T-helper 2 cell treated with Interferon-gamma antibody and Interleukin-4, amounts not matched to agents 5 μg/mL and 100 μg/mL, for 36 hours (primary cell): Measurements from ENCODE around the gene GPC6.
"Not testable (repeated sequence)": the region's sequence is repeated elsewhere in the genome, so short reads cannot be mapped to it uniquely, and the experiment has no call there.

ENCODE experiments used
- DNase-seq: peaks from one replicate; pipeline ENCODE4 v3.0.0; 2021; ENCODE audit warnings: low spot score
- H3K27ac Mint-ChIP-seq: one replicate; pipeline ENCODE4 v1.8.0; 2021; ENCODE audit warnings: mild to moderate bottlenecking, mixed read lengths
- H3K27me3 Mint-ChIP-seq: one replicate; pipeline ENCODE4 v1.8.0; 2021; ENCODE audit warnings: low read depth, mixed read lengths
- H3K36me3 Mint-ChIP-seq: one replicate; pipeline ENCODE4 v1.8.0; 2021; ENCODE audit warnings: low read depth, mixed read lengths
- H3K4me1 Mint-ChIP-seq: one replicate; pipeline ENCODE4 v1.8.0; 2021; ENCODE audit warnings: low read depth, mixed read lengths
- H3K4me3 Mint-ChIP-seq: one replicate; pipeline ENCODE4 v1.8.0; 2022; ENCODE audit warnings: mild to moderate bottlenecking, moderate library complexity, mixed read lengths
- H3K9me3 Mint-ChIP-seq: one replicate; pipeline ENCODE4 v1.8.0; 2021; ENCODE audit warnings: mixed read lengths

GPC6 gene

DNA sequence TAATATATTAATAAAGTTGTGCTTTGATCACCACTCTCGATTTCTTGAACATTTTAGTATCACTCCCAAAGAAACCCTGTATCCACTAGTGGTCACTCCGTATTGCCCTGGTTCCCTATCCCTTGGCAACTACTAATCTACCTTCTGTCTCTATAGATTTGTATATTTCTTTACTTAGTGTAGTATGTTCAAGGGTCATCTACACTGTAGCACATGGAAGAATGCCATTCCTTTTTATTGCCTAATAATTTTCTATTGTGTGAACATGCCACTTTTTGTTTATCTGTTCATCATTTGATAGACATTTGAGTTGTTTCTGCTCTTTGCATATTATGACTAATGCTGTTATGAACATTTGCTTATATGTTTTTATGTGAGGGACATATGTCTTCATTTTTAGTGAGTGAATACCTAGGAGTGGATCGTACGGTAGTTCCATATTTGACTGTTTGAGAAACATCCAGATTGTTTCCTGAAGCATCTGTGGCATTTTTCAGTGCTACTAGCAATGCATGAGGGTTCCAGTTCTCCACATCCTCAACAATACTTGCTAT, 254.0 kb downstream of the GPC6 start:
- no peaks in the 10 kb centered on the region for H3K9me3 Mint-ChIP-seq
- H3K27me3 Mint-ChIP-seq, result no peaks in the 10 kb centered on the region
- no peak for DNase-seq
- no peaks in the 10 kb centered on the region for H3K4me1 Mint-ChIP-seq
- no peak overlapping the region for H3K27ac Mint-ChIP-seq
- H3K4me3 Mint-ChIP-seq, result no peak overlapping the region
- H3K36me3 Mint-ChIP-seq, result no peaks in the 10 kb centered on the region

DNA sequence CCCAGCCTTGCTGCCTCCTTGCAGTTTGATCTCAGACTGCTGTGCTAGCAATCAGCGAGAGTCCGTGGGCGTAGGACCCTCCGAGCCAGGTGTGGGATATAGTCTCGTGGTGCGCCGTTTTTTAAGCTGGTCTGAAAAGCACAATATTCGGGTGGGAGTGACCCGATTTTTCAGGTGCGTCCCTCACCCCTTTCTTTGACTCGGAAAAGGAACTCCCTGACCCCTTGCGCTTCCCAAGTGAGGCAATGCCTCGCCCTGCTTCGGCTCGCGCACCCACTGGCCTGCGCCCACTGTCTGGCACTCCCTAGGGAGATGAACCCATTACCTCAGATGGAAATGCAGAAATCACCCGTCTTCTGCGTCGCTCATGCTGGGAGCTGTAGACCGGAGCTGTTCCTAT, 269.5 kb downstream of the GPC6 start:
- not testable (repeated sequence) for H3K9me3 Mint-ChIP-seq, H3K4me3 Mint-ChIP-seq, H3K27ac Mint-ChIP-seq, H3K27me3 Mint-ChIP-seq, H3K4me1 Mint-ChIP-seq, H3K36me3 Mint-ChIP-seq, DNase-seq

DNA sequence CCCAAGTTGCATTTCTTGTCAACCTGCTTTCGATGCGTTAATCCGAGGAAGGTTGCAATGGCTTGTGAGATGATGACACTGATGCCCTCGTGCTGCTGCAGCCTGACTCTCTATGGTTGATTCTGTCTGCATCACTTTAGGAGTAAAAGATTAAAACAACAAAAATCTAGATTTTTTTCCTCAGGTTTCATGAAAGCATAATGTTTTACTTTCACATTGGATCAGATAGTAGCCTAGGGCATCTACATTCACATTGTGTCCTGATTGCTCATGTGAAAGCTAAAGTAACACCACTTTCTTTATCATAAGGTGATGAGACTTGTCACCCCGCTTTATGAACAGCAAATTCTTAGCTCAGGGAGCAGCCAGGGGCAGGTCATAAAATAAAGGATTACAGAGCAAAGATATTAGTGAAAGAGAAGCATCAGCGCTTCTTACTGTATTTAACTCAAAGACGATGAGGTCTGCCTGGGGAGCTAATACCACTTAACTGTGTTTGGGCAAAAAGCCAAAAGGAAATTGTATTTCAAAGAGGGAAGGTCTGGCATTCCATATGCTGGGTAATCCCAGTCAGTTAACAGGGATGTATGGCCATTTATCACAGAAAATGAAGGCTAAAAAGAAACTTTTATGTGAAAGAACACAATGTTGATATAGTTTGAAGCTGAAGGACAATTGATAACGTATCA, 270.5 kb downstream of the GPC6 start:
- no peak overlapping the region for H3K27ac Mint-ChIP-seq
- no peaks in the 10 kb centered on the region for H3K4me1 Mint-ChIP-seq
- DNase-seq, result no peak
- no peaks in the 10 kb centered on the region for H3K36me3 Mint-ChIP-seq
- no peak overlapping the region for H3K4me3 Mint-ChIP-seq
- no peaks in the 10 kb centered on the region for H3K9me3 Mint-ChIP-seq
- no peaks in the 10 kb centered on the region for H3K27me3 Mint-ChIP-seq

DNA sequence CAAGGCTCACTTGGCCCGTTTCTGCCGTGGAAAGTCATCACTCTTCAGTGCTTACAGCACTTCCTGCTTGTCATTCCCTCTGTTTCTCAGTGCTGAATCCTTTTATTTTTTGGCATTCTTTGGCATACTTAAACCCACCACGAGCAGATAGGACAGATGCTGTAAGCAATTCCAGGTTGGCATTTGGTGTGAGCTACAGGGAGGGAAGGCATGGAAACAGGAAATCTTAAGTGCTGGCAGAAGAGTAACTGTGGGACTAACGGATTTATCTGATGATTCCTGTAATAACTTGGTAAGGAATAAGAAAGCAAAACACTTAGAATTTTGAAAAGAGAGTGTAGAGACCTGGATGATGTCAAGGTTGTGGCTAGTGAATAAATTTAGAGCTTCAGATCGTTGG, 273.4 kb downstream of the GPC6 start:
- Mint-ChIP-seq H3K4me1 (no peaks in the 10 kb centered on the region), H3K36me3 (no peaks in the 10 kb centered on the region), H3K27ac (no peak overlapping the region), H3K9me3 (no peaks in the 10 kb centered on the region), H3K4me3 (no peak overlapping the region), H3K27me3 (no peaks in the 10 kb centered on the region)
- no peak for DNase-seq

DNA sequence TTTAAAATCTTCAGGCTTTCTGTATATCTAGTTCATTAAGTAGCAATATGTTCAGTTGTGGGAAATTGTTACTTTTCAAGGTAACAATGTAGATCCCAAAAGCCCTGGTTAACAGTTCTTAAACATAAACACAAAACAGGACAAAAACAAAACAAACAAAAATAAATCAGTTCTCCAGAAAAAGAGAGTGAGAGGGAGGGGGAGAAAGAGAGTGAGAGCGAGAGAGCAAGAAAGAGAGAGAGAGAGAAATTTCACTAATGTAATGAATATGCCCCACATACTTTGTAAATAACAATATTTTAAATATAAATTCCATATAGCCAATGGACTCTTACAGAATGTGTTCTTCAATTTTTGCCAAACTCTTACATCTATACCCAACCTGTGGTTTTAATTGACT, 275.5 kb downstream of the GPC6 start:
- Mint-ChIP-seq H3K9me3 (no peaks in the 10 kb centered on the region), H3K4me3 (no peak overlapping the region), H3K27ac (no peak overlapping the region), H3K27me3 (no peaks in the 10 kb centered on the region), H3K36me3 (no peaks in the 10 kb centered on the region), H3K4me1 (no peaks in the 10 kb centered on the region)
- no peak for DNase-seq

DNA sequence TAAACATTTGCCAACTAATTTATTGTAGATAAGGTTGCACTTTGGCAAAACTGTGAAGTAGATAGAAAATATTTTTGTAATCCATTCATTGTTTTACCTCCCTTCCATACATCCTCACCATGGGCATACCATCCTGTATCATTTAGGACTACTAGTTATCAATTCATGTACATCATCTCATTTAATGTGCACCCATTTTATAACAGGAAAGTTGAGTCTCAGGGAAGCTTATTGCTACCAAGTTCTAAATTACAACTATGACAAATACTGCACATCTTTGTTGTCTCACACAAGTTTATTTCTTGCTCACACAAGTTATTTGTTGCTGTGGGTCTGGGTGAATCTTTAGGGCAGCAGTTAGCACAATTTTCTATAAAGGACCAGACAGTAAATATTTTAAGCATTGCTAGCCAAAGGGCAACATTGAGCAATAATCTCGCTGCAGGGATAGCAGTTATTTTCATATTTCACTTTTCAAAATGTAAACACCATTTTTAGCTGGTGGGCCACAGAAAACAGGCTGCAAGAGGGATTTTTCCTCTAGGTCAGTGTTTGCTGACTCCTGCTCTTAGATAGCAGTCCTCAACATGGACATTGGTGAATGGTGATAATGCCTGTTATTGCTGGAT, 276.5 kb downstream of the GPC6 start:
- no peak for DNase-seq
- Mint-ChIP-seq H3K4me1 (no peaks in the 10 kb centered on the region), H3K4me3 (no peak overlapping the region), H3K9me3 (no peaks in the 10 kb centered on the region), H3K27ac (no peak overlapping the region), H3K36me3 (no peaks in the 10 kb centered on the region), H3K27me3 (no peaks in the 10 kb centered on the region)

DNA sequence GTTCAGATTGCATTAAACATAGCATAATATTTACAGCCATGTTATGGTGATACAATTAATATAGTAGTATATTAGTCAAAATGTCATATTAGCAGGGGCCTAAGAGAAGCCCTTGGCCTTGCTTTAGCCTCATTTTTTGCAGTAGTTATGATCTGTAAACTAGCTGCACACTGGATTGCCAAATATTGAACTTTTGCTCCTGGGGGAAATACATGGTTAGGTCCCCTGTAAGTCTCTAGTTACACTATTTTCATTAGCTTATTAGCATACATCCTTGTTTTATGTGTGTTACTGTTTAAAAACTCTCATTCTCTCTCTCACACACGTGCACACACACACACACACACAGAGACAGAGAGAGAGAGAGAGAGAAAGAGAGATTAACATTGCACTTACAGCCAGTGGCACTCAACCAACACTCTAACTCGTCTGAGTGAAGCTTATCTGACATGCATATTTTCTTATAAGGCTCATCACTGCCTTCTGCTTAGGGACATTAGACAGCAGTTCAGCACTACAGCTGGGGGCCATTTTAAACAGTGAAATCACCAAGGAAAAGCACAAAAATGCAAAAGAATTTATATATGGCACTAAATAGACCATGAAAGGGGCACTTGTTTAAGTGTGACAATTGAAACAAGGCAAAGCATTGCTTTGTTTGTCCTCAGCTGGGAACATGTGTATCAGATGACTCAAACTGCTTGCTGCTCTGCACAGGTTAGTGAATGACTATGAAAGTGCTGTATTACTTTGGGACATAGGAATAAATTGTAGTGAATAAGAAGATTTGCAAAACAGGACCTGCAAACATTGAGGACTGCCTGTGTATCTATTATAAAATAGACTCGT, 278.7 kb downstream of the GPC6 start:
- Mint-ChIP-seq H3K9me3 (no peaks in the 10 kb centered on the region), H3K27me3 (no peaks in the 10 kb centered on the region), H3K27ac (no peak overlapping the region), H3K4me1 (no peaks in the 10 kb centered on the region), H3K36me3 (no peaks in the 10 kb centered on the region), H3K4me3 (no peak overlapping the region)
- DNase-seq, result no peak

DNA sequence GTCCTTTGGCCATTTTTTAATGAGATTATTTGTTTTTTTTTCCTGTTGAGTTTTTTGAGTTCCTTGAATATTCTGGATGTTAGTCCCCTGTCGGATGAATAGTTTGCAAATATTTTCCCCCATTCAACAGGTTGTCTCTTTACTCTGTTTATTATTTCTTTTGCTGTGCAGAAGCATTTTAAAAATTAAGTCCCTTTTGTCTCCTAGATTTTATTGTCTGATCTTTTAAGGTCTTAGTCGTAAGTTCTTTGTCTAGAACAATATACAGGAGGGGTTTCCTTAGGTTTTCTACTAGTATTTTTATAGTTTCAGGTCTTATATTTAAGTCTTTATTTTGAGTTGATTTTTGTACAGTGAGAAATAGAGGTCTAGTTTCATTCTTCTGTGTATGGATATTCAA, 284.4 kb downstream of the GPC6 start:
- Mint-ChIP-seq H3K4me3 (no peak overlapping the region), H3K27me3 (no peaks in the 10 kb centered on the region), H3K27ac (no peak overlapping the region), H3K4me1 (peaks cover 3% of the 10 kb centered on the region), H3K36me3 (no peaks in the 10 kb centered on the region), H3K9me3 (no peaks in the 10 kb centered on the region)
- no peak for DNase-seq

DNA sequence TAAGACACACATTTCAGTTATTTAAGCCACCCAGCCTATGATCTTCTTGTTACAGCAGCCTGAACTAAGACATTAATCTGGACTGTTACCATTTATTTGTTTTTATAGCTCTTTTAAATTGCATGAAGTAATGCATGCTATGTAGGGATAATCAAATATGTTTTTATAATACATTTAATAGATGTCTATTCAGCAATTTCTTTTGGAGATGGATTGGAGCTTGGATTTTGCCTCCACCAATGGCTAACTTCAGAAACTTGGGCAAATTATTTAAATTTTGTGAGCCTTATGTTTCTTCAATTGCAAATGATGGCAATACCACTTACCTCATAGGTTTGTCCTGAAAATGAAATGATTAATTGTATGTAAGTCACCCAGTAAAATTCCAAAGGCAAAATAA, 288.7 kb downstream of the GPC6 start:
- Mint-ChIP-seq H3K4me3 (no peak overlapping the region), H3K9me3 (no peaks in the 10 kb centered on the region), H3K27ac (no peak overlapping the region), H3K27me3 (no peaks in the 10 kb centered on the region), H3K36me3 (no peaks in the 10 kb centered on the region), H3K4me1 (peaks cover 3% of the 10 kb centered on the region)
- DNase-seq, result no peak

DNA sequence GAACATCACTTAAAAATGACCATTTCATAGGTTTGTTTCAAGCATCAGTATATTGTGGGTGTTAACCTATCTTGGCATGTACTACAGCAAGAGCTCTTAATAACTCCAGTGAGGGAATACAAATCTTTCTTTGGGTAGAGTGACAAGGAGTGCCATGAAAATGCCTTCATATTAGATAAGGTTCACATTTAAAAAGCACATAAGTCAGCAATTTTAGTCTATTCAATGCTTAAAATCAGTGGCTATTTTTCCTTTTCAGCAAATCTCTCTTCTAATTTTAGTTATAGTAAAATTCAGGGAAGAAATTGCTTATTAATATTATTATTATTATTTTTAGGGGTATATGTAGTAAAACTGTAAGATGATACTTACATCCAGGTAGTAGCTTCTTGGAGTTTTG, 291.1 kb downstream of the GPC6 start:
- no peaks in the 10 kb centered on the region for H3K36me3 Mint-ChIP-seq
- no peak for DNase-seq
- H3K27me3 Mint-ChIP-seq, result no peaks in the 10 kb centered on the region

DNA sequence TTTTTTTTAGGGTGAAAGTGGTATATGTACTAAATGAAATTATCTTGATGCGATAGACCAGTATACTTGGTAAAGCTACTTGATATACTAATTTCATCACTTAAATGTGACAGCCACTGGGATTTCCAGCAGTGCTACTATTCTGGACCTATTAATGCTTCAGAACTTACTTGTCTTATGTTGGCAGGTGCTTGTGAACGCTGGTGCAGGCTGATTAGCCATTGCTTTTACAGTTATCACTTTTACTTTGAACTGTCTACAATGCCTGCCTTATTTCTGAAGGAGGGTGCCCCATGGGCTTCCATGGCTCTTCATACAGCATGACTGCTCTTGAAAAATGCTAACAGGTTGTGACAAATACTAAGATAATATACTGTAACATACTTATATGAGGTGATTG, 294.7 kb downstream of the GPC6 start:
- no peaks in the 10 kb centered on the region for H3K36me3 Mint-ChIP-seq
- no peaks in the 10 kb centered on the region for H3K27me3 Mint-ChIP-seq
- H3K27ac Mint-ChIP-seq, result no peak overlapping the region
- H3K4me1 Mint-ChIP-seq, result no peaks in the 10 kb centered on the region
- no peak for DNase-seq
- no peak overlapping the region for H3K4me3 Mint-ChIP-seq
- H3K9me3 Mint-ChIP-seq, result no peaks in the 10 kb centered on the region

More for the DNA sequence above, 291.1 kb downstream of the GPC6 start:
- H3K9me3 Mint-ChIP-seq, result no peaks in the 10 kb centered on the region
- no peak overlapping the region for H3K27ac Mint-ChIP-seq
- H3K4me1 Mint-ChIP-seq, result no peaks in the 10 kb centered on the region
- H3K4me3 Mint-ChIP-seq, result no peak overlapping the region

DNA sequence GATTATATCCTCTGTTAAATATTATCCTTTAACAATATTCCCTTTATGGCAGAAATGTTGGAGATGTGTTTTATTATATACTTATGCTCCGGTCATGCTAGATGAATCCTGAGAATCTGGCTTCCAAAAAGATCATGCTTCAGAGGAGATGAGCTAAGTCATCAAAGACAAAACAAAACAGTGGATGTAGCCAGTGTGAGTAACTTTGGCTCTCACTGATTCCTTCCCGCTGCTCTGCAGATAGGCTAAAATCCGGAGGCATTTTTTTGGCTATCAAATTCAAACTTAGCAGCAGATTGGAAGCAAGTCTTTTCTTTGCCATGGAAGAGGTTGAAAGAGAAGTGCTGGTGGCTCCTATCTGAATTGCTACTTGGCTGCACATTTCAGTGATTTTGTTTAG, 295.9 kb downstream of the GPC6 start:
- no peak overlapping the region for H3K4me3 Mint-ChIP-seq
- no peaks in the 10 kb centered on the region for H3K36me3 Mint-ChIP-seq
- no peak for DNase-seq
- no peaks in the 10 kb centered on the region for H3K4me1 Mint-ChIP-seq
- no peaks in the 10 kb centered on the region for H3K9me3 Mint-ChIP-seq
- H3K27me3 Mint-ChIP-seq, result no peaks in the 10 kb centered on the region
- no peak overlapping the region for H3K27ac Mint-ChIP-seq

DNA sequence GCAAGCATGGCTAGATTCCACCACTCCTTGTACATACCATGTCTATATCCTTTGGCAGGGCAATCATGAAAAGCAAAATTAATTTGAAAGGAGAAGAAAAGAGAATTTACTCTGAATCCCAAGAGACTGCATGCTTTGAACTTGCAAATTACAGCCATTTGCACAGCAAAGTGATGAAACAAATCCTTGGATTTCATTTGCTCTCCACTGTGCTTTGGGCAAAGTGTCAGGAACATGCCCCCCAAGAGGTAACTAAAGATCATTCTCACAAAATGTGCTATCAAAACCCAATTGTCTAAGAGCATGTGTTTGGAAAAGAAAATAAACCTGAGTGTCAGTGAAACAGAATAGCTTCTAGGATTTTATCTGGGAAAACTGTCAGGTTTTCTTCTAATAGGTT, 298.5 kb downstream of the GPC6 start:
- no peaks in the 10 kb centered on the region for H3K9me3 Mint-ChIP-seq
- H3K27ac Mint-ChIP-seq, result no peak overlapping the region
- no peaks in the 10 kb centered on the region for H3K4me1 Mint-ChIP-seq

DNA sequence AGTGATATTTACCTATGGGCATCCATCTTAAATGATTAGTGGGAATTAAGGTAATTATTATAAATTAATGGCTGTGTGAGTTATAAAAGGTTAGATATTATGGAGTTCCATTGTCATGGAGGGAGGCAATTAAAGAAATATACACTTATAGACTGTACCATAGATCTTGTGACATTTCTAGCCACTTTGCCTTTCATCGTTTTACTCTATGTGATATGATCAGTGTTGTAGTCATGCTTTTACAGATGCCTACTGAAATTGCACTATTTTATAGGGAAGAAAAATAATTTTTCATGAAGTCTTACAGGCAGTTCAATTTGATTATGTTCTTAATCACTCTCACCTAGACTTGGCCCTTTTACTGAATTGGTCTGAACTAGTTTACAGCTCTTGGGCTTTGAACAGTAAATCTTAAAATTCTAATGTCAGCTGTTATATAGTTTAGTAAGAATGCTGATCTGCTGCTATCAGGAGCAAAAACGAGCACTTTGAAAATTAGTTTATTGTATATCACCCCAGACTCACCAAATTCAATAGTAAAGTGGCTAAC, 301.2 kb downstream of the GPC6 start:
- H3K36me3 Mint-ChIP-seq, result no peaks in the 10 kb centered on the region
- DNase-seq, result no peak
- H3K27ac Mint-ChIP-seq, result no peak overlapping the region
- H3K4me1 Mint-ChIP-seq, result no peaks in the 10 kb centered on the region
- no peaks in the 10 kb centered on the region for H3K27me3 Mint-ChIP-seq
- no peak overlapping the region for H3K4me3 Mint-ChIP-seq
- H3K9me3 Mint-ChIP-seq, result no peaks in the 10 kb centered on the region

More for the DNA sequence above, 298.5 kb downstream of the GPC6 start:
- Mint-ChIP-seq H3K27me3 (no peaks in the 10 kb centered on the region), H3K36me3 (no peaks in the 10 kb centered on the region), H3K4me3 (no peak overlapping the region)
- DNase-seq, result no peak
